Measurements from ENCODE around the gene CACHD1.

GRCh38 chr1:64526312-64526711 lies 56.4 kb downstream of the CACHD1 start:
- TF ChIP-seq EZH2 (IDR thresholded peaks at IDR 0.05; ENCODE audit: borderline replicate concordance, insufficient read depth, low read length, poor library complexity, severe bottlenecking) (no peak), RAD21 (conservative IDR thresholded peaks at IDR 0.05) (no peak), POLR2AphosphoS5 (IDR thresholded peaks at IDR 0.05) (no peak), REST (IDR thresholded peaks at IDR 0.05; ENCODE audit: borderline replicate concordance) (no peak)

All from neural cell (in vitro differentiated cells).